HG02884 (cell line): ENCODE measurements around the gene THOC6.

Source experiments
- ATAC-seq: cut with Tn5 transposase; IDR thresholded peaks from one replicate; pipeline ENCODE4 v1.9.1; 2021; ENCODE audit warnings: mild to moderate bottlenecking, moderate library complexity; ENCODE audit not compliant: unreplicated experiment

The THOC6 gene

DNA sequence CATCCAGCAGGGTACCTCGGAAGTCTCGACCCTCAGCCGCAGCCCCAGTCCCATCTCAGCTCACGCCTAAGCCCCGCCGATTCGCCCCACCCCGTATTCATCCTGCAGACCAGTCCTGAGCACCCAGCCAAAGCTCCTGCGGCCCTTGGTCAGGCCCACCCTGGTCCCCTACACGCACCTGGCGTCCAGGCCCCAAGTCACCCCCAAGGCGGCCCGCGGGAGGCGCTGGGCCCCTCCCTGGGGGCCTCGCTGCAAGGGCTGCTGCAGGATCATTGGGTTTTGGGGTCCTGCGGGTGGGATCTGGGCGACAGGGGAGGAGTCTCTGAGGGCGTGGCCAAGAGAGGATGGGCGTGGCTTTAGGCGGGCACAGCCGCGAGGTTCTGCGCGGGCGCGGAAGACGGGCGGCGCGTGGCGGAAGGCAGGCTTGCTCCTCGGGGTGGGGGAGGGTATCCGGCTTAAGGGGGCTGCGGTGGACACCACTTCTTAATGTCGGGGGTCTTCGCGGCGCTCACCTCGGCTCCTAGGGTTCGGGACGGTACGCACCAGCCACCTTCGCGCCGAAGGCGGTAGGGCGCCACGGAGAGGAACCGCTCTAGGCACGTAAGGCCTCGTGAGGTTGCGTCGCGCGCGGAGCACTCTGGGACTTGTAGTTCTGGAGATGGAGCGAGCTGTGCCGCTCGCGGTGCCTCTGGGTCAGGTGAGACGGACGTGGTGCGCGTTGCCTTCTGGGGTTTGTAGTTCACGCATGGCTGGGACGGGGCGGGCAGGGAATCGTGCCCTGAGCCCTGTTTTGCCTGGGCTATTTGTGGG, at the start of gene THOC6, which contains the start of gene HCFC1R1:
TSS of gene THOC6 (plus strand) at position 367 of the 810 bp plus-strand sequence. CDS start at position 659, 292 bp downstream.
TSS of gene HCFC1R1 (minus strand) at position 274 of the 810 bp plus-strand sequence. CDS start at position 273, 1 bp downstream.
- ATAC-seq = peak; percentile 75

DNA sequence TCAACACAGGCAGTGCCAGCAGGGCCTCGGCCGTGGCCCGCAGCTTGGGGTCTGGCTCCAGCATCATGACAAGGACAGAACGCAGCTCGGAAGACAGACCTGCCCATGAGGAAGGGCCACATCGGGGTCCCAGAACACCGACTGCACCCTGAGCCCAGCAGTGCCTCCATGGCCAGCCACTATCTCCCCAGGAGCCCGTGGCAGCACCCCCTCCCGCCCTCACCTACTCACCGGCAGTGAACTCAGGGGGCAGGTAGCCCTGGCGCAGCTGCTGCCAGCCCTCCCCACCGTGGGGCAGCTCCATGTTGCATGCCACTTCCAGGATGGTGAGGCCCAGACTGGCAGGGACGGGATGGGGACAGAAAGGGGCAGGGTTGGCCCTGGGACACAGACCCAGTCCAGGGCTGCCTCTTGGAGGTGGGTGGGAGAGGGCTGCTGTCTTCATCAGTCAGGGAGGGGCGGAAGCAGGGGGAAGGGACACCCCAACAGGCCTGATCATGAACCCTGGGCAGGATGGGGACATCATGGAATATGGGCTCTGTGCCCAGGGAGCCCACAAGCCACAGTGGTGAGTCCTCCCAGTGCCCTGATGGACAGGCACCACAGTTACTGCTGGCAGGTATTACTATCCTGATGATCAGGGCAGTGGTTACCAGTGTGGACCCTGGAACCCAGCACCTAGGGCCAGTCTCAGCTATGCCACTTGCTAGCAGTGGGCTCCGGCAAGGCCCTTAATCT, 49.3 kb upstream of the THOC6 start:
- ATAC-seq = no peak

DNA sequence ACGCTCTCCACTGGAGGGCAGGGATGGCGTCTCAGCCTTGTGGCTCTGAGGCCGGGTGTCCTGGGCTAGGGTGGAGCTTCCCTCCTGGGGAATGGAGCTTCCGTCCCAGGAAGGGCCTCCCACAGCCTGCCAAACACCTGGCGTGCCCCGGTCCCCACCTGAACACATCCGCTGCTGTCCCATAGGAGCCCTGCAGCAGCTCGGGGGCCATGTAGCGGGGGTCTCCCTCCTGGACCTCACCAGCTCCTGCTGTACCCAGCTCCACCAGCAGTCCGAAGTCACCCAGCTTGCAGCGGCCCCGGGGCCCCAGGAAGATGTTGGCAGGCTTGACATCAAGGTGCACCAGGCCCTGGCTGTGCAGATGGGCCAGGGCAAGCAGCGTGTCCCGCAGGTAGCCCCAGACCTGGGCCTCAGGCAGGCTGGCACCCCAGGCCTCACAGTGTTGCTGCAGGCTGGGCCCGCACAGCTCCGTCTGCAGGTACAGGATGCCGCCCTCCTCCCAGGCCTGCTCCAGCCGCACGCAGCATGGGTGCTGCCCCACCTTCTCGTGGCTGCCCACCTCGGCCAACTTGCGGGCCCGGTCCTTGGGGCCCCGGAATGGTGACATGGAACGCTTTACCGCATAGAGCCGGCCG, 48.6 kb upstream of the THOC6 start:
- ATAC-seq = no peak

DNA sequence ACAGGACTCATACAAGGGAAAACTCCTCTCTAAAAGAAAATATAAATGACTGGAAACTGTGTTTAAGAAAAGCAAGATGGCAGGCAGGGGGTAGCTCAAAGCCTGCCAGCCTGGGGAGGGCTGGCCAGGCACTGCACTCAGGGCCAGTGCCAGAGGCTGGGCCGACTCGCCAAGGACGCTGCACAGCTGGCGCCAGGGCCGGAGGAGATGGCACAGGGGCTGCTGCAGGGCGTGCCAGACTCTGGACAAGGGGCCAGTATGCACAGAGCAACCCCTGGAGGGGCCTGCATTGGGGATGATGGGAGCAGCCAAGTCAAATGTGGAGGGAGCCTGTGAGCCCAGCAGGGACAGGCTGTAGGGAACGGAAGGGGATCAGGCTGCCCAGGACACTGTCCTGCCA, 47.6 kb upstream of the THOC6 start:
- no peak for ATAC-seq

DNA sequence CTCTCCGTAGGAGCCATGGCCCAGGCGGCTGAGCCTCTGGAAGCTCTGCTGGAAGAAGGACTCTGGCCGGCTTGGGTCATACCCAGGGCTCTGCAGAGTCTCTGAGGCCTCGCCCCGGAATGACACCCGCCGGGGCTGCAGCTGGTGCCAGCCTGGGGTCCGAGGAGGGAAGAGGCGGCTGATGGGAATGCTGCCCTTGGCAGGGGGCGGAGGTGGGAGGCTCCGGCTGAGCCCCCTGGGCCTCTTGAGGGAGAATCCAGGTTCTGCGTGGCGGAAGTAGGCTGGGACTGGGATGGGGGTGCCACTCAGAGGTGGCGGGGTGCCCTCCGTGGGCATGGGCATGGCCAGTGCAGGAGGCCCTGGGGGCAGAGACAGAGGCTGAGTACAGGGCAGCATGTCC, 47.2 kb upstream of the THOC6 start:
- ATAC-seq = no peak

- no peak for ATAC-seq
Measured at GRCh38 chr16:2977440-2977839, 46.4 kb upstream of the THOC6 start.

DNA sequence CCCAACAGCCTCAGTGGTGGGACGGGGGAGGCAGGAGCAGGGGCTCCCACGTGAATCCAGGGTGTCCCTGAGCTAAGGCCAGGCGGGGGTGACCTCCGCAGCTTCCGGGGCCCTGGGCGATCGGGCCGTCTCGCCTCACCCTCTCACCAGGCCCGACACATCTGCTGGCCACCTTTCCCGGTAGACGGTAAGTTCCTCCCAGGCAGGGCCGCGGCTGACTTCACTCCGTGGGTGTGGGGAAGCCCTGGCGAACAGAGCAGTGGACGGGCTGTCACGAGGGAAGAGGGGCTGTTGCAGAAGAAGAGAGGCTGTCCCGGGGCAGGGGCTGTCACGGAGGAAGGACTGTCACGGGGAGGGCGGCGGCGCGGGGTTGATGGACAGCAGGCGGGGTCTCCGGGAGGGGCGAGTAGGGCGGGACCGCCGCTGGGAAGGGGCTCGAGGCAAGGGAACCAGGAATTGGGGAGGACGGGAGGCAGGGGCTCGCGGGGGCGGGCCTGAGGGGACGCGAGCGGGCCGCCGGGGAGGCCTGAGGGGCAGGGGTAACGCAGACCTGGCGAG, 44.1 kb upstream of the THOC6 start:
- no peak for ATAC-seq

DNA sequence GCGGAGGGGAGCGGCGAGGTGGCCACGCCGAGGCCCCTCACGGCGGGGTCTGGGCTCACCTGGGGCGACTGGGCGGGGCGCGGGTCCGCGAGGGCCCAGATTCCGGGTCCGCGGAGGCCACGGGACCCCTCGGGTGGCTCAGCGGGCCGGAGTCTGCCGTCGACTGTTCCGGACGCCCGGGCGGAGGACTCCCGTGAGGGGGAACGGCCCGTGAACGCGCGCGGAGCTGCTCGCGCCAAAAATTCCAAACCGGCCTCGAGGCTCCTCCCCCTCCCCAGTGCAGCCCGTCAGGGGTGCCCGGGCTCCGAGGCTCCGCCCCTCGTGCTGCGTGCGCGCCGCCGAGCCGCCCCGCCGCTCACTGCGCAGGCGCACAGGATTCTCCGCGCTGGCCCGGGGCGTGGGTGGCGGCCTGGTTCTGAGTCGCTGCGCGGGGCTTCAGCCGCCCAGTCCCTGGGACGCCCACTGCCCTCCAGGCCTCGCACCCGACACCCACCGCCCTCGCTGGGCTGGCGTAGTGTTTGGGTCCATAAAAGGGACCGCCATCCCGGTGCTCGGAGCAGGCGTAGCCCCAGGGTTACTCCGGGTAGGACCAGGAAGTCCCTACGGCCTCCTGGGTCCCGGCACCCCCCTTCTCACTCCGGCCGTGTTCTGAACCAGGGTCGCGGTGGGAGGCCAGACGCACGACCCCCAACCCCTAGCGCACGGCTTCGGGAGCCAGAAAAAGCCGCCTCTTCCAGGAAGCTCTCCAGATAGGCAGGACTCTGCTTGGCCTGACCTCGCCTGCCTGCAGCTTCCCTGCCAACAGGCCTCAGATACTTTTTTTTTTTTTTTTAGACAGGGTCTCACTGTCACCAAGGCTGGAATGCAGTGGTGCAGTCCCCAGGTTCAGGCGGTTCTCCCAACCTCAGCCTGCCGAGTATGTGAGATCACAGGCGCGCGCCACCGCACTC, 43.3 kb upstream of the THOC6 start, which contains the start of gene PKMYT1:
TSS of gene PKMYT1 (minus strand) at position 220 of the 950 bp plus-strand sequence. CDS start 789 bp downstream, outside the sequence.
- ATAC-seq = peak; percentile 51

- no peak for ATAC-seq
Measured at GRCh38 chr16:2981177-2981898, 42.5 kb upstream of the THOC6 start.

GRCh38 chr16:2981899-2982250, 42.0 kb upstream of the THOC6 start:
- no peak for ATAC-seq

DNA sequence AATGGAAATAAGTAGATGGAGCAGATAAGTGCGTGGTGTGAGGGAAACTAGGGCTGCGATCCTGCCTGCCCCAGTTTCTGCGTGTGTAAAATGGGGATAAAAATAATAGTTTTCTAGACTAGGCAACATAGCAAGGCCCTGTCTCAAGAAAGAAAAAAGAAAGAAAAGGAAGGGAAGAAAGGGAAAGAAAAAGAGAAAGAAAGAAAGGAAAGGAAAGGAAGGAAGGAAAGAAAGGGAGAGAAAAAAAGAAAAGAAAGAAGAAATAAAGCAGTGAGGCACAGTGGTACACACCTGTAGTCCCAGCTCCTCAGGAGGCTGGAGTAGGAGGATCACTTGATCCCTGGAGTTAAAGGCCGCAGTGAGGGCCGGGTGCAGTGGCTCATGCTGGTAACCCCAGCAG, 41.4 kb upstream of the THOC6 start:
- no peak for ATAC-seq

DNA sequence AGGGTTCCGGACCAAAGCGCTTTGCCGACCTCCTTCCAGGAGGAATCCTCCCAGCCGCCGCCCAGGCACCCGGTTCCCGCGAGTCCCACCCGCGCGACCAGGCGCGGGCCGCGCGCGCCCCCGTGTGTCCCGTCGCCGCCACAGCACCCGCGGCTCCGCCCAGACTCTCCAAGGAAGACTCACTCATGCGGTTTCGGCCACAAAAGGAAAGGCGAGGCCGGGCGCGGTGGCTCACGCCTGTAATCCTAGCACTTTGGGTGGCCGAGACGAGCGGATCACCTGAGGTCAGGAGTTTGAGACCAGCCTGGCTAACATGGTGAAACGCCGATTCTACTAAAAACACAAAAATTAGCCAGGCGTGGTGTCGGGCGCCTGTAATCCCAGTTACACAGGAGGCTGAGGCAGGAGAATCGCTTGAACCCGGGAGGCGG, 40.1 kb upstream of the THOC6 start:
- ATAC-seq = no peak

DNA sequence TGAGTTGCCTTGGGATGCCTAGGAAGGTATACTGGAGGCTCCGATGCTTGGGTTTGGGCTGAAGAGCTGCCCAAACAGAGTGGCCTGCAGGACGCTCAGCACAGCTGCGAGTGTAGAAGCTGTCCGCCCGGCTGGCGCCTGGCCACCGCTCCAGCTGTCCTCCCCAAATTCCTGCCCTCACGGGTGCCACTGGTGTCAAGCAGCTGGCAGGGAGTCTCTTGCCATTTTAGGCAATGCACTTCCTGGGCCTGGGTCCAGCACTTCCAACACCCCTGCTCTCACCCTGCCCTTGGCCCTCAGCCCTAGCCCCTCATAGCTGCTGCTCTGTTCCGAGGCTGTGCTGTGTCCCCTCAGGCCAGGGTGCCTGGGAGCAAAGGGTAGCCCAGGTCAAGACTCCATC, 38.4 kb upstream of the THOC6 start:
- no peak for ATAC-seq

GRCh38 chr16:2985893-2986355, 37.9 kb upstream of the THOC6 start:
- no peak for ATAC-seq

GRCh38 chr16:2986623-2987188, 37.1 kb upstream of the THOC6 start:
- ATAC-seq = no peak

- no peak for ATAC-seq
Measured at GRCh38 chr16:2987286-2987685, 36.5 kb upstream of the THOC6 start.

- ATAC-seq = no peak
Measured at GRCh38 chr16:2987833-2988232, 36.0 kb upstream of the THOC6 start.

GRCh38 chr16:2988590-2989099, 35.2 kb upstream of the THOC6 start:
- ATAC-seq = no peak

DNA sequence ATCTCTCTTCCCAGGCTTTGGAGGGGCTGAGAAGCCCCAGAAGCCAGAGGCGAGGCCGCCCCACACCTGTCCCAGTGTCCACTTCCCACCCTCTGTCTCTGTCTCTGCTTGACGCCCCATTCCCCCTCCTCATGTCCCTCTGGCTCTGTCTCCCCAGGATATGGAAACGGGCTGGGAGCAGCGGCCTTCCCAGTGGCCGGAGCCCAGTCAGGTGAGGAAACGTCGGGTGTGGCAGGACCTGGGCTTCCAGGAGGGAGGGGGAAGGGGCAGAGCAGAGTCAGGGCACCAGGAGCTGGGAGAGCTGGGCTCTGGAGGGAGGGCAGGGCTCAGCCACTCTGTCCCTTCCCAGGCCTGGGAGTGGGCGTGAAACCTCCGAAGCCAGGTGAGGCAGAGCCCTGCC, 32.9 kb upstream of the THOC6 start:
- ATAC-seq = no peak
